Jurkat, Clone E6-1 (cell line): ENCODE results near the gene SOCS6.
A peak's percentile ranks its signal among the peaks of the same experiment; 100 is the strongest.
"Not testable (repeated sequence)": the region's sequence is repeated elsewhere in the genome, so short reads cannot be mapped to it uniquely, and the experiment has no call there.

ENCODE experiments used
- DNase-seq: peaks from one replicate; pipeline ENCODE4 v3.0.0-alpha.2; 2011; ENCODE audit warnings: low read depth, low spot score
- H3K4me3 ChIP-seq: 2 replicates; pipeline ENCODE4 v1.5.1; 2011; ENCODE audit warnings: mild to moderate bottlenecking, low read length, control low read depth, moderate library complexity

SOCS6 gene

GRCh38 chr18:70337139-70337972 is 48.5 kb downstream of the SOCS6 start:
- no peak overlapping the region for H3K4me3 ChIP-seq
- DNase-seq = no peak

DNA sequence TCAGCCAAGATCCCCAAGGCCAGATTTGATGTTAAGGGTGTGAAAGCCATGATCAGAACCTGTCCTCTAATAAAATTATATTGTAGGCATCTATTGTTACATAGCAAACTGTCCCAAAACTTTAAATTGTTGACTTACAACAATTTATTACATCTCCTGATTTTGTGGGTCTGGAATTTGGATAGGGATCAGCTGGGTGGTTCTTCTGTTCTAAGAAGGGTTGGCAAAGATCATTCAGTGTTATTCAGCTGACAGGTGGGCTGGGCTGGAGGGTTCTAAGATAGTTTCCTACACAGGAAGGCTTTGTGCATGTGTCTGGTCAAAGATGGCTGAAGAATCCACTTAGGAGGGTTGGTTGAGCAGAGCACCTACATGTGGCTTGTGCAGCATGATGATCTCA is 50.0 kb downstream of the SOCS6 start:
- no peak overlapping the region for H3K4me3 ChIP-seq
- DNase-seq = no peak

GRCh38 chr18:70339915-70340314 is 51.1 kb downstream of the SOCS6 start:
- no peak overlapping the region for H3K4me3 ChIP-seq
- no peak for DNase-seq

DNA sequence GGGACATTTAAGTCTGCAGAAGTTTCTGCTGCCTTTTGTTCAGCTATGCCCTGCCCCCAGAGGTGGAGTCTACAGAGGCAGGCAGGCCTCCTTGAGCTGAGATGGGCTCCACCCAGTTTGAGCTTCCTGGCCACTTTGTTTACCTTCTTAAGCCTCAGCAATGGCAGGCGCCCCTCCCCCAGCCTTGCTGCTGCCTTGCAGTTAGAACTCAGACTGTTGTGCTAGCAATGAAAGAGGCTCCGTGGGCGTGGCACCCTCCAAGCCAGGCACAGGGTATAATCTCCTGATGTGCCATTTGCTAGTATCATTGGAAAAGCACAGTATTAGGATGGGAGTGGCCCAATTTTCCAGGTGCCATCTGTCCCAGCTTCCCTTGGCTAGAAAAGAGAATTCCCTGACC is 59.6 kb downstream of the SOCS6 start:
- H3K4me3 ChIP-seq = not testable (repeated sequence)
- DNase-seq = peak; percentile 46

GRCh38 chr18:70349316-70349715 is 60.5 kb downstream of the SOCS6 start:
- DNase-seq = no peak
- no peak overlapping the region for H3K4me3 ChIP-seq

DNA sequence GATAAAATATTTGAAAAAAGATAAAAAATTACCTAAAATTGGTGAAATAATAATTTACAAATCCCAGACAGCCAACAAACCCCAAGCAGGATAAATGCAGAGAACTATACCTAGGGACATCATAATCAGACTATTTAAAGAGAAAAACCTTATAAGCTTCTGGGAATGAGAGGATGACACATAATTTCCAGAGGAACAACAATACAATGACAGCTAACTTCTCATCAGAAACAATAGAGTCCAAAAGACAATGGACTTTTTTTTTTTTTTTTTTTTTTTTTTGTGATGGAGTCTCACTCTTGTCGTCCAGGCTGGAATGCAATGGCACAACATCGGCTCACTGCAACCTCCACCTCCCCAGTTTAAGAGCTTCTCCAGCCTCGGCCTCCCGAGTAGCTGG is 65.2 kb downstream of the SOCS6 start:
- H3K4me3 ChIP-seq = no peak overlapping the region
- DNase-seq = no peak

GRCh38 chr18:70354771-70355170 is 65.9 kb downstream of the SOCS6 start:
- no peak overlapping the region for H3K4me3 ChIP-seq
- no peak for DNase-seq

GRCh38 chr18:70355620-70356385 is 67.0 kb downstream of the SOCS6 start:
- H3K4me3 ChIP-seq = no peak overlapping the region
- no peak for DNase-seq

DNA sequence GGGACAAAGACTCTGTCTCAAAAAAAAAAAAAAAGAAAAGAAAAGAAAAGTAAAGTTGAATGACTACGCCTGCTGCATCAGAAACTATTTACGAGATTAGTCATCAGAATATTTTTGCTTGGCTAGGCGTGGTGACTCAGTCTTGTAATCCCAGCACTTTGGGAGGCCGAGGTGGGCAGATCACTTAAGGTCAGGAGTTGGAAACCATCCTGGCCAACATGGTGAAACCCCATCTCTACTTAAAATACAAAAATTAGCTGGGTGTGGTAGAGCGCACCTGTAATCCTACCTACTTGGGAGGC is 69.2 kb downstream of the SOCS6 start:
- DNase-seq, H3K4me3 ChIP-seq: not testable (repeated sequence)

DNA sequence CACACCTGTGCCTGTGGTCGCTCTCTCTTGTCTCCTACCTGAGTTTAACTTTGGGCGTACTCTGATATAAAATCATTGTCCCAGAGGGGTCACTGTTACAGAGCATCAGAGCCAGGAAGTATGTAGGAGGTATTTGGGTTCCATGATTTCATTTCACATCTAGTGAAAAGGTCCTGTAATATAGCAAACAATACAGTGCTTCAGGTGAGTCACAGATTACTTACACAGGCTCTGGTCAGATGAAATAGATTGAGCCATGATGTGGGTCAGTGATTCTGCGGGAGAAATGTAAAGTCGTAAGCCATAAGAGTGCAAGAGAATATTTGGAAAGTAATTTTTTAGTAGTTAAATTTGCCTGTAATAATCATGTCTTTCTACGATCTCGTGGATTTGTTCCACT is 70.2 kb downstream of the SOCS6 start:
- no peak overlapping the region for H3K4me3 ChIP-seq
- DNase-seq = no peak

DNA sequence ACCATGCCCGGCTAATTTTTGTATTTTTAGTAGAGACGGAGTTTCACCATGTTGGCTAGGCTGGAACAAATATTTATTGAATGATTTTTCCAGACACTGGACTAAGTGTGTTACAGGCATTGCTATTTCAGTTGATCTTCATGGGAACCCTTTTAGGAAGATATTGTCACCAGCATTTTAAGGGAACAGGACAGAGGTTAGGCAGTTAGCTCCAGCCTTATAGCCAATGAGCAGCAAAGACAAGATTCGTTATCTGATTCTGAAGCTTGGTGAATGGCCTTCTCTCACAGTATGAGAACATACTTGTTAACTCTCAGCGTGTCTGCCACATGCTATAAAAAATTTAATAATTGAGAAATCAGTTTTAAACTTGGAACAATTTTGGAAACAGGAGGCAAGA is 73.4 kb downstream of the SOCS6 start:
- no peak overlapping the region for H3K4me3 ChIP-seq
- DNase-seq = no peak

GRCh38 chr18:70363861-70364260 is 75.0 kb downstream of the SOCS6 start:
- H3K4me3 ChIP-seq = no peak overlapping the region
- no peak for DNase-seq

GRCh38 chr18:70365361-70365760 is 76.5 kb downstream of the SOCS6 start:
- no peak for DNase-seq
- H3K4me3 ChIP-seq = no peak overlapping the region

DNA sequence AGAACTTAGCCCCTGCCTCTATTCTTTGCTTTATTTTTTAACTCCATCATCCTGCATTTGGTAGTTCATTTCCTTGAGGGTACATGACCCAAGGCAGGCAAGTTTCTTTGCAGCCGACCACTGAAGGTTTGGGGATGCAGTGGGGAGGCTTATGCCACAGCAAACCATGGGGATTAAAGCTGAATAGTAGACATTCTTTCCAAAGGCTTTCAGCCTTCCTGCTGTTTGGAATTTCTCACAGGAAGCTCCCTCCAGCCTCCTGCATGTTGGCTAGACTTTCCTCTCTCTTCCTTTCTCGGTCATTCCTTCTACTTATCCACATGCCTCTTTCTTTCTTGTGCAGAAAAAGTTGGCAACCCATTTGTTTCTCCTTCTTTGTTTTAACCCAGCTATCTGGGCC is 77.3 kb downstream of the SOCS6 start:
- H3K4me3 ChIP-seq = no peak overlapping the region

GRCh38 chr18:70366670-70367069 is 77.8 kb downstream of the SOCS6 start:
- no peak overlapping the region for H3K4me3 ChIP-seq
- DNase-seq = no peak

More for the DNA sequence above, 77.3 kb downstream of the SOCS6 start:
- no peak for DNase-seq

GRCh38 chr18:70367344-70367743 is 78.5 kb downstream of the SOCS6 start:
- DNase-seq, H3K4me3 ChIP-seq: not testable (repeated sequence)

GRCh38 chr18:70368903-70369302 is 80.1 kb downstream of the SOCS6 start:
- no peak overlapping the region for H3K4me3 ChIP-seq
- DNase-seq = no peak

GRCh38 chr18:70370762-70371733 is 82.2 kb downstream of the SOCS6 start:
- no peak overlapping the region for H3K4me3 ChIP-seq
- DNase-seq = no peak

DNA sequence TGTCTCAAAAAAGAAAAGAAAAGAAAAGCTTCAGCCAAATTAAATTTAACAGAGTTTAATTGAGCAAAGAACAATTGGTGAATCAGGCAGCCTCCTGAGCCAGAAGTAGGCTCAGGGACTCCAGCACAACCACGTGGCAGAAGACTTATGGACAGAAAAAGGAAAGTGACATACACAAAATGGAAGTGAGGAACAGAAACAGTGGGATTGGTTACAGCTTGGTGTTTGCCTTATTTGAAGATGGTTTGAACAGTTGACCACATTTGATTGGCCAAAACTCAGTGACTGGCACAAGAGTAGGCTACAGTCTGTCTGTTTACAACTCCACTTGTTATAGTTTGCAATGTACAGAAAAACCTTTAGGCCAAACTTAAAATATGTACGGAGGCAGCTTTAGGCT is 83.1 kb downstream of the SOCS6 start:
- DNase-seq = no peak

More for the DNA sequence above, 83.1 kb downstream of the SOCS6 start:
- H3K4me3 ChIP-seq = no peak overlapping the region
